GM19351 (cell line): Measurements from ENCODE around the gene NFKBIZ.
"Not testable (repeated sequence)": the region's sequence is repeated elsewhere in the genome, so short reads cannot be mapped to it uniquely, and the experiment has no call there.

Source experiments
- ATAC-seq: cut with Tn5 transposase; IDR thresholded peaks from one replicate; pipeline ENCODE4 v1.9.1; 2021; ENCODE audit warnings: mild to moderate bottlenecking, moderate library complexity; ENCODE audit not compliant: unreplicated experiment

The NFKBIZ gene

DNA sequence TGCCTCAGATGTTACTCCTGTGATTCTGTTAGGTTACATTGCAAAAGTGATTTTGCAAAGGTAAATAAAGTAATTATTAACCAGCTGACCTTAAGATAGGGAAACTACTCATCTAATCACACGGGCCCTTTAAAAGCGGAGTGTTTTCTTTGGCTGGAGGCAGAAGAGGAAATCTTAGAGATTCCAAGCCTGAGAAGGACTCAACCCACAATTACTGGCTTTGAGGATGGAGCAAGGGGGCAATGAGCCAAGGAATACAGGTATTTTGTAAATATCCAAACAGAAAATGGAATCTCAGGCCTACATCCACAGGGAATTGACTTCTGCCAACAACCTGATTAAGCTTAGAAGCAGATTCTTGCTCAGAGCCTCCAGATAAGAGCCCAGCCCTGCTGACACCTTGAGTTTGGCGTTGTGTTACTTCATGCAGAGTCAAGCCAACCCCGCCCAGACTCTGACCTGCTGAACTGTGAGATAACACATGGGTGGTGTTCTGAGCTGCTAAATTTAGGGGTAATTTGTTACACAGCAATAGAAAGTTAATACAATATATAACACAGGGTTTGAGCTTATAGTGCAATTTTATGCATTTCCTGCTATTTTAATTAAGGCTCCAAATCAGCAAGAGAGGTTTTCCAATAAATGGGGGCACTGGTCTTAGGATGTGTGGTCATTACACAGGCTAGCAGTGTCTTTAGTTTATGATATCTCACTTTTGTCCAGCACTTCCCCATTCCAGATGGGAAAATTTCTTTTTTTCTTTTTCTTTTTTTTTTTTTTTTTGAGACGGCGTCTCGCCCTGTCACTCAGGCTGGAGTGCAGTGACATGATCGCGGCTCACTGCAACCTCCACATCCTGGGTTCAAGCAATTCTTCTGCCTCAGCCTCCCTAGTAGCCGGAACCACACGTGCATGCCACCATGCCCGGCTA, 19.5 kb downstream of the NFKBIZ start:
- no peak for ATAC-seq

DNA sequence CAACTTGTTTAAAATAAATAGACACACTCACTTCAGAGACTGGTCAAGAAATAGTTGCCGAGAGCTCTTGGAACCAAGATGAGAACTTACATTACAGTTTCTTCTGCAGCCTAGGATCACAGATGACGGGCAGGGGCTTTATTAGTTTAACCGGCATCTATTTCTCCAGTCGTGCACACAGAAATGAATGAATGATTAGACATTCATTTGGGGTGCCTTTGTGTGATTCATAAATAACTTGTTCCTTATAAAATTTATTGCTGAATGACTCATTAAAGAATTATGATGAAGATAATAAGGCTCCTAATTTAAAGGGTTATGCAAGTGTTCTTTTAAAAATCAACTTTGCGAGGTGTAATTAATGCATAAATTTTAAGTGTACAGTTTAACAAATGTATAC, 20.8 kb downstream of the NFKBIZ start:
- no peak for ATAC-seq

DNA sequence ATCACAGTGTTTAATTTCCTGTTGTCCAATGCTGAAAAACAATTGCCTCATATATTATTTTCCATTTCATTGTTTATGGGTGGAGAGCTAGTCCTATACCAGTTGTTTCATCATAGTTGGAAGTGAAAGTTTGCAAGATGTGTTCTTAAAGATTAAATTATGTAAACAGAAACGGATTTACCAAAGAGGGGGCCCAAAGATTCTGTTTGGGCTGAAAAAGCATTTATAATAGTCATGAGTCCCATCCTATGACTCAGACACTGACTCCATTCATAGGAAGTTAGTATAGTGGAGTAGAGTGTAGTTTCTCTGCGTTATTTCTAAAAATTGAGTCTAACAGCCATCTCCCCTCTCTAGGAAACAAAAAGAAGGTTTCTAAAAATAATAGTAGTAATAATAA, 24.3 kb downstream of the NFKBIZ start:
- no peak for ATAC-seq

DNA sequence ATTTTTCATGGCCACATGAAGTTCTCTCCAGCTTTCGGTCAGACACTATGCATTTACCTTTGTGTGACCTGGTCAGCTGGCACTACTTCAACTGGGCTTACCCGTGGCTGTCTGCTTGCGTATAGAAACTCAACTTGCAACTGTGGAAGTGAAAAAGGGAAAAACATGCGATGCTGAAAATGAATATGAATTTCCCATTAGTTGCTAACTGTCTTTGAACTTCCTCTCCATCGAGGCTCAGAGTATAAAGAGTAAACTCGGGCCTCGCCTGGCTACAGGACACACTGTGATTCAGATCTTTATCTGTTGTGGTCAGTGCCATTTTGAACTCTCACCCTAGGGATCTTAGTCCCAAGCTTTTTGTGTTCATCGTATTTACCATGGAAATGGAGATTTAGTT, 26.8 kb downstream of the NFKBIZ start:
- ATAC-seq, result peak; percentile 39

DNA sequence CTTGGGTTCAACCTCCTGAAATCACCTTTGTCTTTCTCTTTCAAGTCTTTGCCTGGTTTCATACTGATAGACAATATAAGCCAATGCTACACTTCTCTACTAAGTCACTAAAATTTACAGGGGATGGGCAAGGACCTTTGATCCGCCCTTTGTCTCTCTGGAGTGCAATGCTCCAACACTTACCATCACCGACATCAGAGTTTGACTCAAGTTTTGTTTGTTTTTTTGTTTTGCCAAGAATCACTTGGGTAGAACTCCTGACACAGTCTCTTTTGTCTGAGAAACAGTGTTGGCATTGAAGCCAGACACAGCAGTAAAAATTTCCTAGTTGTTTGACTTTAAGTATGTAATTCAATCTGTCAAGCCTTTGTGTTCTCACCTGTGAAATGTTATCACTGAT, 29.3 kb downstream of the NFKBIZ start:
- no peak for ATAC-seq

DNA sequence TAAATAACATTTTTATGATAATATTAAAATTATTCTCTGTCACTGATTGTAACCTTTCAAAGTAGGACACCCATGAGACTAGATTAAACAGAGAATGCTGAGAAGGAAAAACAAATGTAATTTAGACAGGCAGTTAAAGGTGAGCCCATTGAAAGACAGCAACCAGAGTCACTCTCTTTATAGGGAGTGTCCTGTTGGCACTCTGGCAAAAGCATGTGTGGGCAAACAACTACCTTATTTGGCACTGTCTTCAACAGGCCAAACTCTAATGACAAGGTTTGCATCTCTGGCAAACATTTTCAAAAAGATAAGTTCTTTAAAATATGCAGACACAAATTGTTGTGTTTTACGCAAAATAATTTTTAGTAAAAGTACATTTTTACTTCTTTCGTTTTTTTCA, 29.8 kb downstream of the NFKBIZ start:
- ATAC-seq, result no peak

DNA sequence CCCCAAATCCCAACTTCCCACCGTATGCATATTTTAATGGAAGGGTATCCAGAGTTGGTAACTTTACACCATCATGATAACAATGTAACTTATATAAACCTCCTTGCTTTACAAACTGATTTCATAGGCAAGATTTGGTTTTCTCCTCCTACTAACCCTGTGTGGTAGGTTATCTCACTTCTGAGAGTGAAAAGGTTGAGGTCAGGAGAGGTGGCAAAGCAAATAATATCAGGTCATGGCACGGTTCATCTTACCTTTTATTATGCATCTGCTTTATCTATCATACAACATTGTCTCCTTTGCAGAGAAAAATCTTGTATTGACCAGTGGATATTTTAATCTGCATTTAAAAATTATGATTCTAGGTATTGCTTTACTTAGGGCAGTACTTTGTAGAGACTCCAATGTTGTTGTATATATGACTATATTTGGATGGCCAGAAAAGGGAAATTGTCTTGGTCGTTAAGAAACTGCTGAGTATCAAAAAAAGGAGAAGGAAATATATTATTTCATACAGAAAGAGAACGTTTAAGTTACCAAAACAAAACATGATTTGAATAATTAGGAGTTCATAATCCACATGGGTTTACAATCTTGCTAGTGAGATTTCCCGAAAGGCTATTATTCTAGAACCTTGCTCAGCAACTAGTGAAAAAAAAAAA, 30.4 kb downstream of the NFKBIZ start:
- ATAC-seq, result no peak

DNA sequence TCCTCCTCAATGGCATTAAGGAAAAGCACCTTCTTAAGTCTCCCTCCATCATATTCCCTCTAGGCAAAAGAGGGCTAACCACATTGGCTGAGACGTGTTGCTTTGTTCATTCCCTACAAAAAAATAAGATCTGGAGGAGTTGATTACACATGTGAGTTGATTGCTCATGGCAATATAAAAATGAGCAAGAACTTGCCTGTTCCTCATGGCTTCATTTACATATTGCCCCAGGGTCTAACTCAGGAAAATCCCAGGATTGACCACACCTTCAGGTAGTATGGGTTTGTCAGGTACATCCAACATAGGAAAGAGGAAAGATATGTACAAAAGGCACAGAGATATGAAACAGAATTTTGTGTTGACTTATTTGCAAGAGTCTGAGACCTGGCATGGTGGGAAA, 35.5 kb downstream of the NFKBIZ start:
- no peak for ATAC-seq

DNA sequence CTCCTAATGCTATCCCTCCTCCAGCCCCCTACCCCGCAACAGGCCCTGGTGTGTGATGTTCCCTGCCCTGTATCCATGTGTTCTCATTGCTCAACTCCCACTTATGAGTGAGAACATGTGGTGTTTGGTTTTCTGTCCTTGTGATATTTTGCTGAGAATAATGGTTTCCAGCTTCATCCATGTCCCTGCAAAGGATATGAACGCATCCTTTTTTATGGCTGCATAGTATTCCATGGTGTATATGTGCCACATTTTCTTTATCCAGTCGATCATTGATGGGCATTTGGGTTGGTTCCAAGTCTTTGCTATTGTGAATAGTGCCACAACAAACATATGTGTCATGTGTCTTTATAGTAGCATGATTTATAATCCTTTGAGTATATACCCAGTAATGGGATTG, 36.3 kb downstream of the NFKBIZ start:
- ATAC-seq, result not testable (repeated sequence)

DNA sequence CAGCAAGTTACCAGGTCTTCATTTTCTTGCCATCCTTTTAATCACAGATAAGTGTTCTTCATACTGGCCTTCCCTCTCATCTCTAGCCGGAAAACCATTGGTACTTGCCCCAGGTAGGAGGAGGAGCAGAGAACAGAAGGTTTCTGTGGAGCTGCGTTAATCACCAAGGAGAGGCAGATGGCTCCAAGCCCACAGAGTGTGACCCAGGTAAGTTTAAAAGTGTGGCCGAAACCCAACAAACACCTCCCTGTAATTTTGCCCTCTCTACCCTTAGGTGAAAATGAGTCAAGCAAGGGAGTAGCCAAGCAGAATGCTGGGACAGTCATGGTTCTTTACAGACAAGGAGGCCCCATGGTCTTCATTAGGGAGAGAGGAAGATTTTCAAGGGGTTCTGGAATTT, 37.3 kb downstream of the NFKBIZ start:
- ATAC-seq, result no peak

DNA sequence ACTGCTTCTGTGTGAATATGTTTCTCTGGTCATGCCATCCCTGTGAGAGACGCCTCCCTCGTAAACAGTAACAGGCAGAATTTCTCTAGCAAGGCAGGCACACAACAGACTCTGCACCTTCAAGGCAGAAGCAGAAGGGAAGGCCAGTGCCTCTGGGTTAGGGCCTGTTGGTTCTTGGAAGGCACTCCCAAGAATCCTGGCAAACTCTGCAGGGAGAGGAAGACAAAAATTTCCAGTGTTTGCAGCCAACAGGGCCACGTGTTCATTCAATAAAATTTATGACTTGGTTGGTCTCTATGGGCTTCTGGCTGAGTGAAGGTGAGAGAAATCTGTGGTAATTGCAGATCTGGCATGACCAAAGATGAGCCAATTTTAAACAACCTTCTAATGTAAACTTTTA, 39.3 kb downstream of the NFKBIZ start:
- no peak for ATAC-seq

DNA sequence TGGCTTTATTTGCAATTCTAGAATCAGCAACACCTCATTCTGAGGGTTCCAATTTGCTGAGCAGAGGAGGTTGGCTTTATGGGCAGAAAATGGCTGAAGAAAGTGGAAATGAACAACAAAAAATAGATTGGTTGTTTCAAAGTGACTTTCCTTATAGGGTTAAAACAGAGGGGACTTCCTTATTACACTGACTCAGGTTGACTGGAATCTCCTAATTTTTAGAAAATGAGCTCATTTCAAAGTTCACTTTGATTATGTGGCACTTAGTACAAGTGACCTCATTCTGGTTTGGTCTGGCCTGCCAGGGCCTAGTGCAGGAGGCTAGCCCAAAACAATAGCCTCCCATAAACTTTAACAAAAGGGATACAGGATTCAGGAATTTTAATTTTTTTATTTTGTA, 41.4 kb downstream of the NFKBIZ start:
- ATAC-seq, result peak; percentile 83

DNA sequence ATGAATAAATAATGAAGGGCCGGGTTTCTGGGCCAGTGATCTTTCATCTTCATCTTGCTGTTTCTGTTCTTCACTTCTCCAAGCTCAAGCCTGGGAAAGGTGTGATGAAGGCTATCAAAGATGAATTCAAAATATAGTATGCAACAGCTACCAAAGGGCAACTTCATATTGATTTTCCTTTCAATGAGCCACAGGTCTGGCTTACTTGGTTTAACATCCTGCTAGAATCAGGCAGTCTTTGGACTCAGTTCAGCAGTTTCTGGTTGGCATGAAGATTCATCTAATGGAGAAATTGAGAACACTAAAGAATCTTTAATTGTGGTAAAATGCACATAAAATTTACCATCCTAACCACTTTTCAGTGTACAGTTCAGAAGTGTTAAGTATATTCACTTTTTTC, 43.3 kb downstream of the NFKBIZ start:
- no peak for ATAC-seq

DNA sequence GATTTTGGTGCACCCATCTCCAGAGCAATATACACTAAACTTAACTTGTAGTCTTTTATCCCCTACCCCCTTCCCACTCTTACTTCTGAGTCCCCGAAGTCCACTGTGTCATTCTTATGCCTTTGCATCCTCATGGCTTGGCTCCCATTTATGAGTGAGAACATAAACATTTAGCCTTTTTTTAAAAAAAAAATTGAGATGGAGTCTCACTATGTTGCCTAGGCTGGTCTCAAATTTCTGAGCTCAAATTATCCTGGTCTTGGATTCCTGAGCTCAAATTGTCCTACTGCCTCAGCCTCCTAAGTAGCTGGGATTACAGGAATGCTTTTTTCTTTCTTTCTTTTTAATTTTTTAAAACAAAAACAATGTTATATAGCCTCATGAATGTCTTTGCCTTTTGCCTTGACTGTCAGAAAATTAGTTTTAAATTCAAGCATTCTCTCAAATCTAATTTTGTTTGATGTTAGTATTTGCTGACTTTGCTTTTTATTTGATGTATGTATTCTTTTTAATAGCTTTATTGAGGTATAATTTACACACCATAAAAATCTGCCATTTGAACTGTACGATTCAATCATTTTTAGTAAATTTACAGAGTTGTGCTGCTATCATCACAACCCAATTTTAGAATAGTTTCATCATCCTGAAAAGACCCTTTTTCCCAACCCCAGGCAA, 46.9 kb downstream of the NFKBIZ start:
- ATAC-seq, result no peak

DNA sequence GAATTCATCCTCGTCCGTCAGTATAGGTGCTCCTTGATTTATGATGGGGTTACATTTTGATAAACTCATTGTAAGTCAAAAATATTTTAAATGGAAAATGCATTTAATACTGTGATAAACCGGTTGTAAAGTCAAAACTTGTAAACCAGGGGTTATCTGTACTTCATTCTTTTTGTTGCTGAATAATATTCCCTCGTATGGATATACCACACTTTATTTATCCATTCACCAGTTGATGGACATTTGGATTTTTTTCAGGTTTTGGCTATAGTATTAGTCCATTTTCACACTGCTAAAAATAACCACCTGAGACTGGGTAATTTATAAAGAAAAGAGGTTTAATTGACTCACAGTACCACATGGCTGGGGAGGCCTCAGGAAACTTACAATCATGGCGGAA, 47.7 kb downstream of the NFKBIZ start:
- no peak for ATAC-seq

DNA sequence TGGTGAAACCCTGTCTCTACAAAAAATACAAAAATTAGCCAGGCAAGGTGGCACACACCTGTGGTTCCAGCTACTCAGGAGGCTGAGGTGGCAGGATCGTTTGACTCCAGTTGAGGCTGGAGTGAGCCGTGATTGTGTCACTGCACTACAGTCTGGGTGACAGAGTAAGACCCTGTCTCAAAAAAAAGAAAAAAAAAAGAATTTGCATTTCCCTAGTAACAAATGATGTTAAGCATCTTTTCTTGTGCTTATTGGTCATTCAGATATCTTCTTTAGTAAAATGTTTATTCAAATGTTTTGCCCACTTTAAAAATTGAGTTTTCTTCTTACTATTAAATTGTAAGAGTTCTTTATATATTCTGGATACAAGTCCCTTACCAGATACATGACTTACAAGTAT, 48.7 kb downstream of the NFKBIZ start:
- no peak for ATAC-seq

DNA sequence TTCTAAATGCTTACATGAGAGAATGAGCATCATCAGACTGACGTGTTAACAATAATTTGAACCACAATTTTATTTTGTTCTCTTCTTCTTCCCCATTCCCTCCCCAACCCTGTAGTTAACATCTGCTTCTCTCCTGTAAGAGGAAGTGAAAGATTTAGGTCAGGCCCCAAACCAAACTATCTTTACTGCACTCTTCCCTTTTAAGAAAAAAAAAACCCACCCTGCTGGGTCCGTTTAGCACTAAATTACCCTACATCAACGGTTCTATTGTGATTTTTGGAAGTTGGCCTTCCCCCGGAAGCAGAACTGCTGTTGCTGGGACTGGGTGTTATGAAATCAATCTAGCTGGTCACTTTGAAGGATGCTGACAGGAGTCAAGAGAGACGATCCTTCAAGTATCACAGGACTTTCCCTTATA, 49.4 kb downstream of the NFKBIZ start:
- ATAC-seq, result peak; percentile 95

DNA sequence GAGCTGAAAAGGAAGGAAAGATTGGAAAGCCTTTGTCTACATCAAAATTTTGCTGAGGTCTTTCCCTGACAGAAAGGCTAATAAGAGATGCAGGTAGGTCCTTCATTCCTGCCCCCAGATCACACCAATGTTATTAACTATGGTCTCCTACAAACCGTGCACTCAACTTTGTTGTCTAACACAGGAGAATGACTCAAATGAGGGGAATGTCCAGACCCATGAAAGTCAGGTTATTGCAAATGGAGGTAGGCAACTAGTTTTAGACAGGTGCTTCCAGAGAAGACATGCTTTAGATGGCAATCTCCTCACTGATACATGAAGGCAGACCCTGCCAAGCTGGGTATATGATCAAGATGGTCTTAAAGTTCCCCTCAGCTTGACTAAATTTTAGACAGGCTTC, 51.0 kb downstream of the NFKBIZ start:
- ATAC-seq, result no peak

DNA sequence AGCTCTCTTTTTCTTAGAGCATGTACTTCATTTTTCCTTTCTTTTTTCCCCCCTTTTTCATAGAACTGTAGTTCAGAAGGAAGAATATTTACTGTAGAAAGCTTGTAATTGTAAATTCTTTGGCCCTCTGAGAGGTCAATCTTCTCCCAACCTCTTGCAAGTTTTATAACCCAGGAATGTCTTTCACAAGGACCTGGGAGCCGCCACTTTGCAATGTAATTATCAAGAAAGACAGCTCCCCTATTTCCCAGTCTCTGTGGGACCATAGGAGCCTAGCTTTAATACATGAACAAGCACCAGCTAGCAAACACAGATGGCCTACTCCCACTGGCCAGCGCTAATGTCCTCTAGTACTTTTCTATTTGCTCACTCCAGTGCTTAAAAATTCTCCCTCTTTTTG, 51.4 kb downstream of the NFKBIZ start:
- ATAC-seq, result no peak

DNA sequence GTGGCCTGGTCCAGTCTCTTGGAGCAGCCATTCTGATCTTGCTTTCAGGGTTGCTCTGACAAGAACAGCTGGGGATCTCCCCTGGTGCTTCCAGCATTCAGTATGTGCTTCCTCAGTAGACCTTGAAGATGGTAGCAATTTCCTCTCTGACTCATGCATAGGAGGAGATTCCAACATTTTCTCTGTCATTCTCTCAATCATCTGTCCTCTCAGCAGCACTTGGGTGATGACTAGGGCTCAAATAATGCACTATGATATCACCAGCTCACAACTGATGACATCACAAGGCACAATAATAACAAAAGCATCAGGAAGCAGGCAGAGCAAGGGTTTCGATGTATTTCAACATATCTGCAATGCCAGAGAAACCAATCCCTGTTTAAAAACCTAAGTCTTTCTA, 52.7 kb downstream of the NFKBIZ start:
- peak; percentile 38 for ATAC-seq

DNA sequence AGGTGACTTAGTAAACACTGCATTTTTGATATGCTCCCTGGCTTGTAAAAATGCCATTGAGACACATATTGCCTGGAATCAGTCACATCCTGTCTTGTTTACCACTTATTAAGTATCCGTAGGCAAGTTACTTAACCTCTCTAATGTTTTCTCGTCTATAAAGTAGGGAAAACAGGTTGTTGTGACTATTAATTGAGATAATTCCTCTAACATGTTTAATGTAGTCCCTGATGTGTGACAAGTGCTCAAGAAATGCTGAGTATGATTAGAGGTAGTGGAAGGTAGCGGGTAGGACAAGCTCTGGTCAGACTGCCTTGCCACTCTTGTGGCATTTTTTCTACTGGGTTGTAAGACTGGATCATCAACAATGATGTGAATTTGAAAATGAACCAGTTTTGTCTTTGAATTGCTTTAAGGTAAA, 54.1 kb downstream of the NFKBIZ start:
- ATAC-seq, result no peak

DNA sequence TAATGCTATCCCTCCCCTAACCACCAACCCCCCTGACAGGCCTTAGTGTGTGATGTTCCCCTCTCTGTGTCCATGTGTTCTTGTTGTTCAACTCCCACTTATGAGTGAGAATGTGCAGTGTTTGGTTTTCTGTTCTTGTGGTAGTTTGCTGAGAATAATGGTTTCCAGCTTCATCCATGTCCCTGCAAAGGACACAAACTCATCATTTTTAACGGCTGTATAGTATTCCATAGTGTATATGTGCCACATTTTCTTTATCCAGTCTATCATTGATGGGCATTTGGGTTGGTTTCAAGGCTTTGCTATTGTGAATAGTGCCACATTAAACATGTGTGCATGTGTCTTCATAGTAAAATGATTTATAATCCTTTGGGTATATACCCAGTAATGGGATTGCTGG, 56.3 kb downstream of the NFKBIZ start:
- not testable (repeated sequence) for ATAC-seq
